ENCODE results near the gene SAPCD1. TPM values are rescaled to one million over a fixed set of nuclear protein-coding genes. Genes with fewer than 3 reads are reported as not detected.
A peak's percentile ranks its signal among the peaks of the same experiment; 100 is the strongest.

The SAPCD1 gene
- total and polyA plus RNA-seq, 2 donors (not counting 1 experiment from before 2014, with no cell fraction given) = 12.9 TPM

DNA sequence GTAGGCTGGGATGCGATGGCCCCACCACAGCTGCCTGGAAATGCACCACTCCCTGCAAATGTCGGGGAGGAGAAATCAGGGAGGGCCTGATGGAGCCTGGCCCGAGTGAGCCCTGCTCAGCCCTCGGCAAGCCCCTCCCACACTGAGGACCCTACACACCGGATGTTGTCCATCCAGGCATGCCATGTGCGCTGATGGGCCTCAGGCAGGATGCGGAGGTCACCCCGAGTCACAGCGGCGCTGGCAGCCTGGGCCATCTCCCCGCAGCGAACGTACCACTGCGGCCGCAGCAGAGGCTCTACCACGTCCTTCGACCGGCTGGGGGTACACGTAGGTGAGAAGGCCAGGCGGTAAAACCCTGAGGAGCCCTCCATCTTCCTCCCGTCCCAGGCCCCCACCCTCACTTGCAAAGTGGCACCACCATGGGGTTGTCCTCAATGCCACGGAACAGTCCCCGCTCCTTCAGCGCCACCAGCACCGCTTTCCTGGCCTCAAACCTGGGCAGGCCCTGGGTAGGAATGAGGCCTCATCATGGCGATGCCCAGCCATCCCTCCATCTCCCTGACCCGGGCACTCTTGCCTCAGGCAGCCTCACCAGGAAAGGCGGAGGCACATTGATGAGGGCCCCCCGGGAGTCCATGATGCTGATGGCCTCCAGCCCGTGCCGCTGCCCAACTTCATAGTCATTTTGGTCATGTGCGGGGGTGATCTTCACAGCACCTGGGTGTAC, 19.8 kb downstream of the SAPCD1 start:
- intact Hi-C loops (cut with micrococcal nuclease) = no loop called here
- H3K4me2 ChIP-seq (replicated peaks; ENCODE audit: low read depth, low read length, poor library complexity, severe bottlenecking) = no peak overlapping the region
- Mint-ChIP-seq H3K27ac (no peak overlapping the region), H3K9me3 (ENCODE audit: insufficient read depth) (no peaks in the 10 kb centered on the region), H3K4me3 (no peak overlapping the region), H3K4me1 (peaks cover 8% of the 10 kb centered on the region), H3K27me3 (no peaks in the 10 kb centered on the region)
- H3K9ac ChIP-seq (ENCODE audit: low read length) = no peak overlapping the region
- no peak overlapping the region for H3K27ac ChIP-seq (ENCODE audit: low read length in 2 of 2)
- no peak for TF ChIP-seq CTCF (IDR thresholded peaks at IDR 0.05)
- ChIA-PET POLR2A (no interaction called here), CTCF (no interaction called here)
- 97% methylated on average over 32 of the region's 32 CpGs for WGBS (ENCODE audit: insufficient coverage)
- peaks cover 4 to 7% of the 10 kb centered on the region in 2 donors for H3K4me1 ChIP-seq (ENCODE audit: control insufficient read depth in 2 of 2, insufficient read depth in 2 of 2, low read length in 2 of 2)
- H3K4me3 ChIP-seq (ENCODE audit: control extremely low read depth in 1 of 5, extremely low read depth in 1 of 5, insufficient read depth in 1 of 5, low read depth in 2 of 5, low read length in 4 of 5) = no peak overlapping the region
- ATAC-seq (ENCODE audit: low read depth) = no peak
- H4K20me1 ChIP-seq (ENCODE audit: control insufficient read depth, insufficient read depth, low read length, poor library complexity, severe bottlenecking) = no peaks in the 10 kb centered on the region
- no peaks in the 10 kb centered on the region for H3K9me3 ChIP-seq (ENCODE audit: control extremely low read depth in 1 of 3, control insufficient read depth in 2 of 3, insufficient read depth in 1 of 3, low read length in 2 of 3)
- peaks cover 29% of the 10 kb centered on the region for H3K79me2 ChIP-seq (ENCODE audit: control insufficient read depth, insufficient read depth, low read length)
- DNase-seq = no peak
- H2AFZ ChIP-seq (ENCODE audit: insufficient read depth, low read depth, low read length, poor library complexity, severe bottlenecking) = no peak overlapping the region
- peaks cover 0 to 75% of the 10 kb centered on the region in 2 experiments for H3K36me3 ChIP-seq (replicated peaks in 1 of 2; ENCODE audit: control extremely low read depth in 1 of 2, control insufficient read depth in 1 of 2, extremely low read depth in 1 of 2, insufficient read depth in 2 of 2, low read length in 1 of 2)
- H3K27me3 ChIP-seq (replicated peaks in 1 of 4; ENCODE audit: control extremely low read depth in 1 of 4, control insufficient read depth in 3 of 4, insufficient read depth in 4 of 4, low read length in 3 of 4) = no peaks in the 10 kb centered on the region

DNA sequence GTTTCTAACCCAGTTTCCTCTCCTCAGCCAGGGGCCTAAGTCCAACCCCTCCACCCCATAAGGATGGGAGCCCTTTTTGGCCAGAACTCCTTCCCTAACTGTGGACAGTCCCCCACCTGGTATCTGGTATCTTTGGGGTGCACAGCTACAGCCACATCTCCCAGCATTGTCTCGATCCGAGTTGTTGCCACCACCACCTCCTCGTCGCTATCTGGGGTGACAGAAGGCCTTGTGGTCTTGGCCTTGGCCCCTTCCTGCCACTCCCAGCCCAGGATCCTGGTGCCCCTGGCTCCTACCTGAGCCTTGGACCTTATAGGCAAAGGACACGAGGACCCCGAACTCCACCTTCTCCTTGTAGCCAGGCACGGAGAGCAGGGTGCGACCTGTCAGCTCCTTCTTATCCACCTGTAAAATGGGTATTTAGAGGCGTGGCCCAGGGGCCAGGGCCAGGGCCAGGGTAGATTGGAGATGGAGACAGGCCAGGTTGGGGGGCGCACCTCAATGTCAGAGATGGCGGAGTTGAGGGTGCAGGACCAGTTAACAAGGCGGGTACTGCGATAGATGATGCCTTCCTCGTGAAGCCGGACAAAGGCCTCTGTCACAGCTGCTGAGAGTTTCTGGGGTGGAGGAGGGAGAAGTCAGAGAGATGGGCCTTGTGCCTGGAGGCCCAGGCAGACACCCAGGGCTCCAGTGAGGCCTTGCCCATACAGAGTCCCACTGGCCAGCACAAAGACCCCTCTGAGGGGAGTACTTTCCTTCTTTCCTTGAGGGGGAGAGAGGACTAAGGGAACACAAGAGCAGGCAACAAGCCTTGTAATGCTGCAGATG, 21.9 kb downstream of the SAPCD1 start:
- ChIA-PET POLR2A (no interaction called here), CTCF (interaction anchor here (0.5 kb wide), 1 partner anchor 231 kb away, joined by 3 read pairs; no protein-coding TSS in a partner anchor)
- peaks cover 8% of the 10 kb centered on the region for H3K4me1 Mint-ChIP-seq
- Histone ChIP-seq H3K9me3 (ENCODE audit: control extremely low read depth in 1 of 3, control insufficient read depth in 2 of 3, insufficient read depth in 1 of 3, low read length in 2 of 3) (no peaks in the 10 kb centered on the region), H3K4me2 (replicated peaks; ENCODE audit: low read depth, low read length, poor library complexity, severe bottlenecking) (no peak overlapping the region), H2AFZ (ENCODE audit: insufficient read depth, low read depth, low read length, poor library complexity, severe bottlenecking) (no peak overlapping the region), H3K4me1 (ENCODE audit: control insufficient read depth in 2 of 2, insufficient read depth in 2 of 2, low read length in 2 of 2) (peaks cover 9 to 18% of the 10 kb centered on the region in 2 donors), H3K79me2 (ENCODE audit: control insufficient read depth, insufficient read depth, low read length) (peaks cover 35% of the 10 kb centered on the region), H4K20me1 (ENCODE audit: control insufficient read depth, insufficient read depth, low read length, poor library complexity, severe bottlenecking) (no peaks in the 10 kb centered on the region), H3K4me3 (ENCODE audit: control extremely low read depth in 1 of 5, extremely low read depth in 1 of 5, insufficient read depth in 1 of 5, low read depth in 2 of 5, low read length in 4 of 5) (no peak overlapping the region), H3K27me3 (replicated peaks in 1 of 4; ENCODE audit: control extremely low read depth in 1 of 4, control insufficient read depth in 3 of 4, insufficient read depth in 4 of 4, low read length in 3 of 4) (no peaks in the 10 kb centered on the region), H3K36me3 (replicated peaks in 1 of 2; ENCODE audit: control extremely low read depth in 1 of 2, control insufficient read depth in 1 of 2, extremely low read depth in 1 of 2, insufficient read depth in 2 of 2, low read length in 1 of 2) (peaks cover 0 to 62% of the 10 kb centered on the region in 2 experiments), H3K27ac (ENCODE audit: low read length in 2 of 2) (no peak overlapping the region), H3K9ac (ENCODE audit: low read length) (no peak overlapping the region)
- no peaks in the 10 kb centered on the region for H3K27me3 Mint-ChIP-seq
- peak overlapping the region; percentile 37 for H3K27ac Mint-ChIP-seq
- intact Hi-C loops (cut with micrococcal nuclease) = no loop called here
- DNase-seq (no peak), ATAC-seq (ENCODE audit: low read depth) (no peak)
- WGBS (ENCODE audit: insufficient coverage) = 100% methylated on average over 15 of the region's 15 CpGs
- H3K9me3 Mint-ChIP-seq (ENCODE audit: insufficient read depth) = no peaks in the 10 kb centered on the region
- TF ChIP-seq EZH2 (IDR thresholded peaks at IDR 0.05; ENCODE audit: borderline replicate concordance, insufficient read depth, low read depth, low read length, poor library complexity, severe bottlenecking) (no peak), CTCF (IDR thresholded peaks at IDR 0.05) (no peak)
- H3K4me3 Mint-ChIP-seq = no peak overlapping the region

Measured in B cell (primary cell).